CD14-positive monocyte (primary cell): ENCODE data around the gene WNT3. TPM values are rescaled to one million over a fixed set of nuclear protein-coding genes. Genes with fewer than 3 reads are reported as not detected.
A peak's percentile ranks its signal among the peaks of the same experiment; 100 is the strongest.

Source experiments
- DNase-seq, 3 donors: peaks; one replicate each; pipeline ENCODE4 v3.0.0-alpha.2; 2011 to 2022
- H2AFZ ChIP-seq: 2 replicates; pipeline ENCODE4 v1.6.0; 2012; ENCODE audit warnings: mild to moderate bottlenecking, low read depth, low read length, inconsistent platforms; ENCODE audit not compliant: insufficient read depth, poor library complexity, severe bottlenecking
- H3K27ac ChIP-seq, 2 donors: 1 replicate in 1 of 2; 2 replicates in 1 of 2; pipeline ENCODE4 v1.5.1; 2012 to 2013; ENCODE audit warnings: low read length in 2 of 2, control low read depth in 1 of 2, inconsistent platforms in 1 of 2, low read depth in 1 of 2, mild to moderate bottlenecking in 1 of 2
- H3K27me3 ChIP-seq, 2 donors: one replicate each; pipeline versions ENCODE4 v1.6.0 to v1.6.1; 2011 to 2013; ENCODE audit warnings: low read length in 2 of 2; ENCODE audit not compliant: control insufficient read depth in 2 of 2, insufficient read depth in 2 of 2
- H3K36me3 ChIP-seq, 2 donors: replicated peaks in 1 of 2; 1 replicate in 1 of 2; 2 replicates in 1 of 2; pipeline versions ENCODE4 v1.5.1 to v1.6.1; 2012 to 2013; ENCODE audit warnings: low read length in 2 of 2, control low read depth in 1 of 2, inconsistent platforms in 1 of 2, mild to moderate bottlenecking in 1 of 2; ENCODE audit not compliant: insufficient read depth in 2 of 2, control insufficient read depth in 1 of 2
- H3K4me1 ChIP-seq, 2 donors: 1 replicate in 1 of 2; 2 replicates in 1 of 2; pipeline versions ENCODE4 v1.5.1 to v1.6.1; 2012 to 2013; ENCODE audit warnings: low read length in 2 of 2, control low read depth in 1 of 2, inconsistent platforms in 1 of 2, mild to moderate bottlenecking in 1 of 2, moderate library complexity in 1 of 2; ENCODE audit not compliant: insufficient read depth in 2 of 2, control insufficient read depth in 1 of 2
- H3K4me2 ChIP-seq: replicated peaks from 2 replicates; pipeline ENCODE3; 2012; ENCODE audit warnings: low read length, moderate library complexity, mild to moderate bottlenecking; ENCODE audit not compliant: poor library complexity, severe bottlenecking; ENCODE audit errors: extremely low read depth
- H3K4me3 ChIP-seq, 3 experiments: fragments of 200-600 bp in 1 of 3; sonication (generic) in 1 of 3; replicated peaks in 1 of 3; 1 replicate in 2 of 3; 2 replicates in 1 of 3; pipeline ENCODE4 v1.5.1; 2011 to 2013; ENCODE audit warnings: low read length in 3 of 3, mild to moderate bottlenecking in 3 of 3, control low read depth in 2 of 3, low read depth in 2 of 3, inconsistent platforms in 1 of 3, moderate library complexity in 1 of 3
- H3K79me2 ChIP-seq: 2 replicates; pipeline ENCODE4 v1.6.0; 2012; ENCODE audit warnings: mild to moderate bottlenecking, control low read depth, inconsistent platforms, low read length, moderate library complexity; ENCODE audit not compliant: insufficient read depth
- H3K9ac ChIP-seq: 2 replicates; pipeline ENCODE4 v1.6.0; 2017; ENCODE audit warnings: low read length, mild to moderate bottlenecking; ENCODE audit not compliant: insufficient read depth, poor library complexity, severe bottlenecking
- H3K9me3 ChIP-seq, 2 donors: replicated peaks in 1 of 2; 1 replicate in 1 of 2; 2 replicates in 1 of 2; pipeline versions ENCODE4 v1.5.1 to v1.6.1; 2012 to 2013; ENCODE audit warnings: low read length in 2 of 2, control low read depth in 1 of 2; ENCODE audit not compliant: control insufficient read depth in 1 of 2, insufficient read depth in 1 of 2
- H4K20me1 ChIP-seq: 2 replicates; pipeline ENCODE4 v1.6.0; 2012; ENCODE audit warnings: mild to moderate bottlenecking, low read length, control low read depth, moderate library complexity; ENCODE audit not compliant: insufficient read depth
- H3K27ac Mint-ChIP-seq, 7 donors: one replicate each; pipeline ENCODE4 v1.8.0; 2020; ENCODE audit warnings: mild to moderate bottlenecking in 7 of 7, mixed read lengths in 7 of 7, moderate library complexity in 6 of 7, inconsistent platforms in 2 of 7
- H3K27me3 Mint-ChIP-seq, 3 donors: one replicate each; pipeline ENCODE4 v1.8.0; 2021 to 2022; ENCODE audit warnings: low read depth in 3 of 3, mild to moderate bottlenecking in 3 of 3, mixed read lengths in 3 of 3, moderate library complexity in 3 of 3, inconsistent platforms in 1 of 3
- H3K36me3 Mint-ChIP-seq, 2 donors: one replicate each; pipeline ENCODE4 v1.8.0; 2020; ENCODE audit warnings: mixed read lengths in 2 of 2, inconsistent platforms in 1 of 2, mild to moderate bottlenecking in 1 of 2
- H3K4me1 Mint-ChIP-seq: one replicate; pipeline ENCODE4 v1.8.0; 2020; ENCODE audit warnings: mild to moderate bottlenecking, mixed read lengths
- H3K4me3 Mint-ChIP-seq, 2 donors: one replicate each; pipeline ENCODE4 v1.8.0; 2020; ENCODE audit warnings: mild to moderate bottlenecking in 2 of 2, mixed read lengths in 2 of 2, moderate library complexity in 1 of 2
- H3K9me3 Mint-ChIP-seq, 7 donors: one replicate each; pipeline ENCODE4 v1.8.0; 2020 to 2022; ENCODE audit warnings: mixed read lengths in 7 of 7, mild to moderate bottlenecking in 6 of 7, moderate library complexity in 6 of 7, inconsistent platforms in 2 of 7
- WGBS: methylation state at CpG from one replicate; pipeline ENCODE4 v1.1.5; 2013; ENCODE audit warnings: missing lambda C conversion rate; ENCODE audit not compliant: insufficient coverage; 5-methylcytosine and 5-hydroxymethylcytosine counted together
- intact Hi-C, 2 donors: fragments of 100-400 bp; cut with micrococcal nuclease; formaldehyde crosslinking; loops; one replicate each; pipeline versions ENCODE4 v1.15.0 to v1.15.1; 2023
- polyA plus RNA-seq, 3 donors: library from polyadenylated mRNA; depleted of rRNA in 1 of 3; unstranded in 2 of 3; stranded (reverse) in 1 of 3; fragments of 300-500 nt in 2 of 3; fragments of >200 nt in 1 of 3; fragmentation: Illumina TruSeq in 2 of 3; gene quantifications; 1 replicate in 2 of 3; 2 replicates in 1 of 3; pipeline ENCODE4 v1.2.3, GENCODE V29; 2012 to 2021
- TF ChIP-seq, protein P1 (sequence below): fragments of 200-600 bp; IDR thresholded peaks from one replicate; pipeline ENCODE4 v1.8.0; 2022; ENCODE audit warnings: antibody characterized with exemption, mild to moderate bottlenecking

WNT3 gene
- polyA plus RNA-seq, 3 donors: 0.01 TPM; not detected in 2

DNA sequence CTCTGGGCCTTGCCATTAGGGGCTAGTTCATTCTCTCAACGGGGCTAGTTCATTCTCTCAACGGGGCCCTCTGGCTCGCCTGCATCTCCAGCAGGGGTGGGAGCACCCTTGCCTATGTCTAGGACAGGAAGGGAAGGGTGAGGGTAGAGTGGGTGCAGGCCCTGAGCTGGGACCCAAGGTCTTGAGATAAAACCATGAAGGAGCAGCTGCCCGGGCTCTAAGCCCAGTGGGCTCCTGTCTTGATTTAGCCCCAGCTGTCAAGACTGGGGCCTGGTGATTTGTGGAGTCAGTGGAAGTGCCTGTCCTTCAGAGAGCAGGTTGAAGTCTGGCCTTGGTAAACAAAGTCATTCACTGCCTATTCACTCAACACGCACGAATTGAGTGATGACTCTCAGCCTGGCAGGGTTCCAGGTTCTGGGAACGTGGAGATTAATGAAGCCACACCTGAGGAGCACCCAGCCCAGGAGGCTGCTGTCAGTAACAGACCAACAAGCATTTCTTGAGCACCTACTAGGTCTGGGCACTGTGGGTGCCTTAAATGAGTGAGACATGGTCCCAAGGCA lies 35.4 kb downstream of the WNT3 start:
- no peak for DNase-seq
- H3K4me2 ChIP-seq: no peak overlapping the region
- intact Hi-C loops: no loop called here
- no peak overlapping the region for H2AFZ ChIP-seq
- Mint-ChIP-seq H3K27ac (no peak overlapping the region), H3K36me3 (no peaks in the 10 kb centered on the region), H3K4me3 (no peak overlapping the region), H3K4me1 (no peaks in the 10 kb centered on the region), H3K9me3 (no peaks in the 10 kb centered on the region), H3K27me3 (peaks cover 4 to 15% (median 8%) of the 10 kb centered on the region in 3 donors)
- H3K36me3 ChIP-seq: no peaks in the 10 kb centered on the region
- H3K9ac ChIP-seq: no peak overlapping the region
- 79% methylated on average over 5 of the region's 7 CpGs for whole genome bisulfite sequencing
- H3K9me3 ChIP-seq: no peaks in the 10 kb centered on the region
- no peak overlapping the region for H3K4me3 ChIP-seq
- TF ChIP-seq, protein P1, sequence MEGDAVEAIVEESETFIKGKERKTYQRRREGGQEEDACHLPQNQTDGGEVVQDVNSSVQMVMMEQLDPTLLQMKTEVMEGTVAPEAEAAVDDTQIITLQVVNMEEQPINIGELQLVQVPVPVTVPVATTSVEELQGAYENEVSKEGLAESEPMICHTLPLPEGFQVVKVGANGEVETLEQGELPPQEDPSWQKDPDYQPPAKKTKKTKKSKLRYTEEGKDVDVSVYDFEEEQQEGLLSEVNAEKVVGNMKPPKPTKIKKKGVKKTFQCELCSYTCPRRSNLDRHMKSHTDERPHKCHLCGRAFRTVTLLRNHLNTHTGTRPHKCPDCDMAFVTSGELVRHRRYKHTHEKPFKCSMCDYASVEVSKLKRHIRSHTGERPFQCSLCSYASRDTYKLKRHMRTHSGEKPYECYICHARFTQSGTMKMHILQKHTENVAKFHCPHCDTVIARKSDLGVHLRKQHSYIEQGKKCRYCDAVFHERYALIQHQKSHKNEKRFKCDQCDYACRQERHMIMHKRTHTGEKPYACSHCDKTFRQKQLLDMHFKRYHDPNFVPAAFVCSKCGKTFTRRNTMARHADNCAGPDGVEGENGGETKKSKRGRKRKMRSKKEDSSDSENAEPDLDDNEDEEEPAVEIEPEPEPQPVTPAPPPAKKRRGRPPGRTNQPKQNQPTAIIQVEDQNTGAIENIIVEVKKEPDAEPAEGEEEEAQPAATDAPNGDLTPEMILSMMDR: no peak
- H3K27ac ChIP-seq: no peak overlapping the region
- no peaks in the 10 kb centered on the region for H3K4me1 ChIP-seq
- no peaks in the 10 kb centered on the region for H3K79me2 ChIP-seq
- no peaks in the 10 kb centered on the region for H3K27me3 ChIP-seq
- H4K20me1 ChIP-seq: no peaks in the 10 kb centered on the region

DNA sequence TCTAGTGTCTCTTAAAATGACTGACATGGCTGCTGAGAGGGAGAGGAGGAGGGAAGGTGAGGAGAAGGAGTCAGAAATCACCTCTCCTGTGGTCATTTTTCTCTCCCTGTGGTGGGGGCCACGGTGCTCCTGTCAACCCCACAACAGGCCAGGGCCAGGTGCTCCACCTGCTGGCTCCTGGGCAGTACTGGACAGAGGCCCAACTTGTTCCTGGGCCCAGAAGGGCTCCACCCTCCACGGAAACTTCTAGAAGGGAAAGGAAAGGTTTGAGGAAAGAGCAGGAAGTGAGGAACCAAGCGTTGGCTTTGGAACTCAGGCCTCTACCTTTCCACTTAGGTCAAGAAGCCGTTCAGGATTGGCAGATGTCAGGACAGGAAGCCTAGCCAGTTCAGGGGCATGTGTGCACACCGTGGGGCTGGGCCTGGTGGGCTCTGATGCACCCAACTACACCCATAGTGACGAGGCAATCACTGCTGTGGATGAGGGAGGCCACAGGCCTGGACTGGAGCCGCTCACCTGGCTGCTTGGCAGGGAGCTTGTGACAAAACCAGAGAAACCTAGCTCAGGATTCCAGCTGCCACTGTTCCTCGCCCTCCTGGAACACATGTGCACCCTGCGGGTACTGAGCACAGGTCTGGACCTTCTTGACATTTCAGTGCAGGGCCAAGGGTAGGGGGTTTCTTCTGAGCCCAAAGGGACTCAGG lies 36.1 kb downstream of the WNT3 start:
- Mint-ChIP-seq H3K27ac (no peak overlapping the region), H3K27me3 (peaks cover 8 to 20% (median 15%) of the 10 kb centered on the region in 3 donors), H3K36me3 (no peaks in the 10 kb centered on the region), H3K4me1 (no peaks in the 10 kb centered on the region), H3K4me3 (no peak overlapping the region), H3K9me3 (no peaks in the 10 kb centered on the region)
- no peaks in the 10 kb centered on the region for H4K20me1 ChIP-seq
- no peak overlapping the region for H3K27ac ChIP-seq
- intact Hi-C loops: no loop called here
- no peaks in the 10 kb centered on the region for H3K27me3 ChIP-seq
- no peak overlapping the region for H3K4me2 ChIP-seq
- H3K4me1 ChIP-seq: no peaks in the 10 kb centered on the region
- H2AFZ ChIP-seq: no peak overlapping the region
- no peaks in the 10 kb centered on the region for H3K9me3 ChIP-seq
- H3K79me2 ChIP-seq: no peaks in the 10 kb centered on the region
- TF ChIP-seq, protein P1: peak; percentile 49
- H3K4me3 ChIP-seq: no peak overlapping the region
- no peaks in the 10 kb centered on the region for H3K36me3 ChIP-seq
- H3K9ac ChIP-seq: no peak overlapping the region
- no peak for DNase-seq
- WGBS: 86% methylated on average over 4 of the region's 9 CpGs
